GM18867 (cell line): Measurements from ENCODE around the gene ZNF385A.
A peak's percentile ranks its signal among the peaks of the same experiment; 100 is the strongest.

ENCODE experiments used
- ATAC-seq: cut with Tn5 transposase; IDR thresholded peaks from one replicate; pipeline ENCODE4 v1.9.1; 2021; ENCODE audit warnings: mild to moderate bottlenecking, moderate library complexity; ENCODE audit not compliant: unreplicated experiment

ZNF385A gene

DNA sequence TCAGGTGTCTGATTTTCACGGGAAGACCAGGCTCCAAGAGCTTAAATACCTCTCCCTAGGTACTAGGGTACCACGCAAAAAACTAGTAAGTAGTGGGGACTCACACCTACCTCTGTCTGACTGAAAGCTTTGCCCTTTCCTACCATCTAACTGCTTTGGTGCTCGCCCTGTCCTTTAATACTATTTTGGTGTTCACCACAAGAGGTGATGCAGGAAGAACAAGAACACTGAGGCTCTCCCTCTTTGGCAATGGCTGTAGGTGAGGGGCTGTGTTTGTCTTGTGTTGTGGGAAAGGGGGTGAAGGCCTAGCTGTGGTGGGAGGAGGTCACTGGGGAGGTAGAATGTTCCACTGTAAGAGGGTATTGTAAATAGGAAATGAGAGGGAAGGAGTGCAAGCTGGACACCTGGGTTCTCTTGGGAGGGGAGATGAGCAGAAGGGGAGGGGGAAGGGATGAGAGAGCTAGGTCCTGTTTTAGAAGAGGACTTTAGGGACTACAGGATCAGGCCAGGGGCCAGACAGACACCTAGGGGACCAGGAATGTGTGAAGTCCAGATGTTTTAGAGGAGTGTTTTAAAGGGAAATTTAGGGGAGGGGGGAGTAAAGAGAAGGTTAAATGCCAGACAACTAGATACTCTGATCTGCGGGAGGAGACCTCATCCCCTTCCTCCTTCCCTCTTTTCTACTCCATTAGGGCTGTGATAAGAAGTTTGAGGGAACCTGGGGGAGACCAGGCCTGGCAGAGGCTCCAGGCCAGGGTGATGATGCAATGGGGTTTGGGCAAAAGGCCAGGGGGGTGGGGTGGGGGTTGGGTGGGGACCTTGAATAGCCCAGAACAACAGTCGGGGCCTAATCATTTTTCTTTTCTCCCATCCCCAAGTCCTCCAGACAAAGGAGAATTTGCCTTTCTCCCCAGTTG, 32.4 kb upstream of the ZNF385A start:
- ATAC-seq, result no peak

DNA sequence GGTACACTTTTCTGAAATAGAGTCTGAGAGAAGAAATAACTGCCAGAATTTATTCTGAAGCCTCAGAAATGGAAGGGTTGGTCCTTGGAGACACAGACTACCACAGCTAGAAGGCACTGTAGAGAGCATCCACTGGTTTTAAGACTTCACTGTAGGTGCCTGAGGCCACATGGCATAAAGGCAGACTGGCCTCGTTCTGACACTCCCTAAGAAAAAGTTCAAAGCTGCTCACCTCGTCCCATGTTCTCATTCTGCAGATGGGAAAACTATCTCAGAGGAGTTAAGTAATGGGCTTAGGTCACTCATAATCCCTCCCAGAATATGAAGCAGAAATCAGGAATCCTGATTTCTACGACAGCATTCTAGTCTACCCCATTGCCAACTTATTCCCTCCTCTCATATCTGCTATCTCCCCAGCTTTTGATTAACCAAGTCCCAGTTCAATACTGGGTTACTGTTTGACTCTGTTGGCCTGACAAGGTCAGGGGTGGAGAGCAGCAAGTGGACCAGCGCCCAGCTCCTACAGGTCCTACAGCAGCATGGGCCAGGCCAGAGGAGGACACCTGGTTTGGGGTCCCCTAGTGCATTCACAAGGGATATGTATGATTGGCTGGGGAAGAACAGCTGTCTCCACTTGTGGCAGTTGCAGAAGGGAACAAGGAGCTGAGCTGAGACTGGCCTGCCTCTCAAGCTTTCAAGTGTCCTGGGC, 30.8 kb upstream of the ZNF385A start:
- no peak for ATAC-seq

DNA sequence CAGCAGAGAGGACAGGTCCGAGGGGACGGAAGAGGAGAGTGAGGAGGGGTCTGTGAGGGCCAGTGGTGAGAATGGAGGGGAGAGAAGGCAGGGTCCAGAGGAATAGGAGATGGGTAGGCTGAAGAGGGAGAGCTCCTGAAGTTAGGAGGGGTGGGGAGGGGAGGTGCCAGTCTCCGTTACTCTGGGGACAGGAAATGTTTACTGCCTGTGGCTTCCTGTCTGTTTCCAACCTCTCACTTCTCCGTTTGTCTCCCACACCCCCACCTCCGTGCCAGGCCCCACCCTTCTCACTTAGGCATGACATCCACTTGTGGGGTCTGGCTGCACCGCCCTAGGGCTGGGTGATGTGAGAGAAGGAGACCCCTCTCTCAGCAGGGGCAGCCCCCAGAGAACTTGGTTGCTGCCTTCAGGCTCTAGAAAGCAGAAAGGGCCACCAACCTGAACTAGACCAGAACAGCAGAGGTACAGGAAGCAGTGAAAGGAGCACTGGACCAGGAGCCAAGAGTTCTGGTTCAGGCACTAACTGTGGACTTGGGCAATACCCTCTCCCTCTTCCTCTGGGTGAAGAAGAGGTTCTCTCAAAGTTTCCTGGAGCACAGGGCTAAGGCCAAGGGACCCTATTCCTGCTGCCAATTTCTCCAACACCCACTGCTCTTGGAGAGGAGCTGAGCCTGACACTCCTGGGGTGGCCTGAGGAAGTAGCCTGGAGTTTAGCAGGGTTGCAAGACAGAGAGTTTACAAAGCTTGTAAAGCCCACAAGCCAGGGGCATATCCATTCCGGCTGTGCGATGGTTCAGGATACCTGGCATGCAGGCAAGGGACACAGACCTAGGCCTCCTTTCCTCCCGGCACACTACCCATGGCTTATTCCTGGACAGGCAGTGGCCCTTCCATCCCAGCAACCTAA, 29.0 kb upstream of the ZNF385A start:
- peak; percentile 45 for ATAC-seq

DNA sequence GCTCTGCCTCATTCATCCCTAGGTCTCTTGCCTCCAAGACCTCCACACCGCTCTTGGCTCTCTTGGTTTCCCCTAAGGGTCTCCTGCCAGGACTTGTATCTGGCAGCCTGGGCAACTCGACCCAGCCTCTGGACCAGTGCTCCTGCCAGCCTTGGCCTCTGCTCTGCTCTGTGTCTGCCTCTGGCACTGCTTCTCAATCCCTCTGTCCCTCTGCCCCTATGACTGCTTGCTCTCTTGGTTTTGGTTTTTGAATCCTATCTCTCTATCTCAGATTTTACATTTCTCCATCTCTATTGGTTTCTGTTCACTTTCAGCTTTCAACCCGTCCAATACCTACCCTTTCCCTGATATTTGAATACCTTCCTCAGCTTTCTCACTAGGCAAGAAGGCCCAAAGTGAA, 28.3 kb upstream of the ZNF385A start:
- no peak for ATAC-seq

DNA sequence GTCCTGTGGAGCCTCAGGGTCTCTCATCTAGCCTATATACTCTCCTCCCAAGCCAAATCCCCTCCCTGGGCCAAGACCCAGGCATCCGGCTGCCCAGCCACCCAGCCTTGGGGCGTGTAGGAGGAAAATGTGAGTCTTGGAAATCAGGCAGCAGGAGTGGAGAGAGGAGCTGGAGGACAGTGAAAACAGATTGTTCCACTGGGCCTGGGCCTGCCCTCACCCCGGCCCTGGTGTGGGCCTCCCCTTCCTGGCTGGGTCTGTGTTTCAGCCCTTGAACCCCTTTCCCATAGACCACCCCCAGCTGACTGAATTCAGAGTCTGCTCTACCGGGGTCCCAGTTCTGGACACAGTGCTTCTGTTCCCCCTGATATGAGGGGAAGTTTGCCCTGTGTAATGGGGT, 27.8 kb upstream of the ZNF385A start:
- ATAC-seq, result no peak

DNA sequence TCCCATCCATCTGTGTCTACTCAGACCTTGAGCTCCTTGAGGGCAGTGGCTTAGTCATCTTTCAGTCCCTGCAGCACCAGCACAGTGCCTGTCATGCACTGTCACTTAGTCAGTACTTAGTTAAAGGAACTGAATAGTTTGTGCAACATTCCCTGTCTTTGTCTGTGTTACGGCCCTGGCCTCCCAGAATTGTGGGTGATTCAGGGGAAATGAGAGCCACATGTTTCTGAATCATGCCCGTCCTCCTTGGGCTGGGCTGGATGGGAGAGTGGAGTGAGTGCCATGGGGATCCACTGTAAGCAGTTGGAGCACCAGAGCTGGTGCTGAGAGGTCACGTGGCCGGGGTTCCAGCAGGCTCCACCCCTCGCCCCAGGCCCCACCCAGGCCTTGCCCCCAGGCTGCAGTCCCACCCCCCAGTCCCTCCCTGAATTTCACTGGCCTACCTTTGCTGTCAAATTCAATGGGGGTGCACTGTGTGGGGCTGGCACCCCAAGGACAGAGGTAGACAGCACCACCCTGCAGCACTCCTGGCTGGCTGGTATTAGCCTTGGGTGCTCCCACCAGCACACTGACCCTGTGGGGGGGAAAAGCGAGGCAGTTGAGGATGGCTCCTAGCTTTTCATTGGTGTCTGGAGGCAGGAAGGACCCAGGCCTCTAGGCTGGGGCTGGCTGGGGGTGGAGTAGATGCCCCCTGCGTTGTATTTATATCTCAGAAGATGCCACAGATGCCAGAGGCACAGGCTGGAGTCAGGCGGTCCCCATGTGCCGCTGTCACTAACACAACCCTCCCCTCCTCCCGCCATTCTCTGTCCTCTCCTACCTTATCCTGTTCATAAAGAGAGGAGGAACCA, 27.1 kb upstream of the ZNF385A start:
- no peak for ATAC-seq

DNA sequence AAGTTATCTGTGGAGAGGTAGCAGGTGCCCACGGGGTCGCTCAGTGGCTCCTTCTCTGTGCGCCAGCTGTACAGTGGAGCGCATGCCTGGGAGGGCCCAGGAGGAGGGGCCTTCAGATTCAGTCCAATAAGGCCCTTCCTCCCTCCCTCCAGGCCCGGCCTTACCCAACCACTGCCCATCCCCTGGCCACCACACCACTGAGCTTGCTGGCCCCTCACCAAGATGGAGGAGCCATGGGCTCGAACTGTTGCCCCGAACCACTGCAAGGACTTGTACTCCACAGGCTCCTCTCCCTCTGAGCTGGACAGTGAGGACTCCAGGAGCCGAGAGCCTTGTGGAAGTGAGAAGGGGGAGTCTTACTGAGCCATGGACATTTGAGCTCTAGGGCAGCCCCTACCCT, 24.7 kb upstream of the ZNF385A start:
- no peak for ATAC-seq

DNA sequence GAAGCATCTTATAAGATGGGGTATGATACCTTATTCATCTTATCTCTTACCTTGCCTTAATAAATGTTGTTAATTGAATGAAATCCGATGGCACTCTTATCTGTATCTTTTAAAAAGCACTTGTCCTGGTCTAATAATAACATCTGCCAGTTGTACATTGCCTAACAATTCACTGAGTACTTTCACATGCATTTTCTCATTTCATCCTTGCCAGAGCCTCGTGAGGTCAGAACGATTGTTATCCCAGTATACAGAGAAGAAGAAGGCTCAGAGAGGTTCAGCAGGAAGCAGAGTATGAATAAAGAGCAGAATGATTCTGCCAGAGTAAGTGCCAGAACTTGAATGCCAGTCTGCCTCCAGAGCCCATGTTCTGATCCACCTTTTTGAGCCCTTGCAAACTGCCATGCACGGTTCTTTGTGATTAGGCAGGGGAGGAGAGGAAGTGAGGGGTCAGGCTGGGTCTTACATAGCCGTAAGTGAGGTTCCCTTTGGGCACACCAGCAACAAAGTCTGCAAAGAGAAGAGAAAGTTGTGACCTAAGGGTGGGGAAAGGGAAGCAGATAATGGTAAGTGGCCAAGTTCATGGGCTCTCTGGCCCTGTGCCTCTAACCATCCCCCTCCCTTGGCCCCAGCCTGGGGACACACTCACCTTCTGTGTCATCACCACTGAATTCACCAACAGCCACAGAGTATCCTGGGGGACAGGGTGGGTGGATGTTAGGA, 22.8 kb upstream of the ZNF385A start:
- no peak for ATAC-seq

DNA sequence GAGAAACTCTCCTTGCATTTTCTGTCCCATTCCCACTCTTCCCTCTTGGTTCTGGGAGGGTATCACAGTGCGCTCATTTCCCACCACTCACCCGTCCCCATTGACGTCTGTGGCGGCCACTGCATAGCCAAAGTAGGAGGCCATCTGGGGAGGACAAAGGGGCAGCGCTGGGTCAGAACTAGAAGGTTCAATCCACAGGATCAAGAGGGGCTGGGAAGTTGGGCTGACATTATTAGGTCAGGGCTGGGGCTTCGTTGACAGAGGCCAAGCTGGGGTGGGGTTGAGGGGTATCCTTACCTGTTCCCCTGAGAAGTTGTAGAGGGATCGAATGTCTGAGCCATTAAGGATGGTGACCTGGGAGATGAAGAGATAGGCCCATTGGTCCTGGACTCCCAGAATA, 21.0 kb upstream of the ZNF385A start:
- no peak for ATAC-seq

DNA sequence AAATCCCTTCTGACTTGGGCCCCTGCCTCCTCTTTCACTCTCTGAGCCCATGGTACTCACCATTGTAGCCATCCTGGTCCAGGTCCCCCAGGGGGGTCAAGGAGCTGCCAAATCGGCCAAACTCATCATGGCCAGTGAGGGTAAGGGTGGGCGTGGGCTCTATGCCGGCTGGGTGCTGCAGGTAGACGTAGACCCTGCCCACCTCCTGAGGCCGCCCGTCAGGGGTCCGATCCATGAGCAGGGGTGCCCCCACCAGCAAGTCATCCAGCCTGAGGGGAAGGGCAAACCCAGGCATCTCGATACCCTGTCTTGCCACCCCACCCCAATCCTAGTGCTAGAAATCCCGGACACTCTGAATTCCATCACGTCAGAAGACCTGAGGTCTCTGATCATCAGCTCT, 20.6 kb upstream of the ZNF385A start:
- ATAC-seq, result no peak

DNA sequence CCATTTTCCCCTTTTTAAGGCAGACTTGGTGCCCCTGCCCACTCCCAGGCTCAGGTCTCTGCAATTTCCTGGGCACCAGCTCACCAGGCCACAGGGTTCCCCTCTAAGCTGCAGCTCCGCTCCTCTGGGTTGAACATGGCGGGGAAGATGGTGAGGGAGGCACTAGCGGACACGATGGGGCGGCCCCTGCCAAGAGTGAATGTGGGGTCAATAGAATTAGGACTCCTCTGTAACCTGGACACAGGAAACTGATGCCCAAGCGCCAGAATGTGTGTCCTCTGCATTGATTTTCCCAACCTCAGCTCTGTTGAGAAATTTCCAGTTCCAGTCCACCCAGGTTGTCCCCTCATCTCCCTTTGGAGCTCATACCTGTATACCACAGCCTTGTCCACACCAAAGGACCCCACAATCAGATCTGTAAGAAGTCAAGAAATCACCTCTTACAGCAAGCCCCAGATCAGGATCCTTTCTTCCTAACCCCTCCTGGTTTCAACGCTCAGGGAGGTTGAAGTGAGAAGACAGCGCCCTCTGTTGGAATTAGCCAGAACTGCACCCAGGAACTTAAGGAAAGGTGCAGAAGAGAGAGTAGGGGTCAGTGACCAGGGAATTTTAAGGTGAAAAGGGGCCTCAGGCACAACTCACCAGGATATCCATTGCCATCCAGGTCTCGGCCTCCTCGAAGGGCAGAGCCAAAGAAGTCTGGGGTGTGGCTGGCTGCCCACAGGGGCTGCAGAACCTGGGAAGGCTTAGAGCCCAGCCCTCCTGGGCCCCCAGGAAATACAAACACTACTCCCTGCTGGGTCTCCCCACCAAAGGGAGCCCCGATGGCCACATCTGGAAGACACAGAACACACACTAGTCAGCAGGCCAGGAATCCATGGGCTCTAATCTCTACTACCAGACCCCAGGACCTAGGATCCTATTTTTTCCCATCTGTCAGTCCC, 19.8 kb upstream of the ZNF385A start:
- no peak for ATAC-seq

DNA sequence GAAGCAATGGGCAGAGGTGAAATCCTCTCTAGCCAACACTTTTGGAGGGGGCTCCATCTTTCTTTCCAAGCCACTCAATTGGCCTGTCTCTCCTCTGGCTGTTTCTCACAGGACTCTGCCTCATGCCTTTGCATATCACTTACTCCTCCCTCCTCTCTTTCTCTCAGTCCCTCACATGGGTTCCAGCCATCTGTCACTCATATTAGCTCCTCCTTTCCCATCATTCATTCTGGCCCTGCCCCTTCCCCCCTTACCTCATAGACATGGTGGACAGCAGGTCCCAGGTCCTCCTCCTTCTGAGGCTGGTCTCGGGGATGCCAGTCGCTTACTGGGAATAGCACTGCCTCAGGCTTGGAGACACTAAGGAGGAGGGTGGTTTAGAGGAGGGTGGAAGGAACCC, 16.6 kb upstream of the ZNF385A start:
- ATAC-seq, result no peak

DNA sequence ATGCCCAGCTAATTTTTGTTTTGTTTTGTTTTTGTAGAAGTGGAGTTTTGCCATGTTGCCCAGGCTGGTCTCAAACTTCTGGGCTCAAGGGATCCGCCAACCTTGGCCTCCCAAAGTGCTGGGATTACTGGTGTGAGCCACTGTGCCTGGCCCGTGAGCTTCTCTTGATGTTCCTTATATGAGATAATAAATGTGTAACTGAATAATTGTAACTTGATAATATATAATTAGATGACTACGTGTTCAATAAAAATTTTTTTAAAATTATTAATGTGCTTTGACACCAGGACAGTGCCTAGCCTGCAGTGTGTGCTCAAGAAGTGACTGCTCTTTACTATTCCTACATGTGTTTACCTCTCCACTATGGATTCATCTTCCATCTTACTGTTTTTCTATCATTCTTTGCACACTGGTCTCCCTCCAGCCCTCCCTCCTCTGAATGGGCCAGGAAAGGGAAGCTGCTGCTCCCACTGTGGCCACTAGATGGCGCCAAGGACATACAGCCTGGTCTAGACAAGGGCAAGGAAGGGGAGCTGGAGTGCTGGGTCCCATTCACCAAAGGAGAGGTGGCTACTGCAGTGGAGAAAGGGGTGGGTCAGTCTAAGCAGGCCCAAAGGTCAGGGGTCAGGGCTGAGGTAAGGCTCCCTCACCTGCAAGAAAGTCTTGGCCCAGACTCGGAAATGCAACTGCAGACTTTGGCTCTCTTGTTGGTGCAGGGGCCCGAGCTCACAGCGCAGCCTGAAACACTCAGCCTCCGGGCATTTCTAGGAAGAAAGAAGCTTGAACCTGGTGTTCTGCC, 14.7 kb upstream of the ZNF385A start:
- peak; percentile 82 for ATAC-seq

DNA sequence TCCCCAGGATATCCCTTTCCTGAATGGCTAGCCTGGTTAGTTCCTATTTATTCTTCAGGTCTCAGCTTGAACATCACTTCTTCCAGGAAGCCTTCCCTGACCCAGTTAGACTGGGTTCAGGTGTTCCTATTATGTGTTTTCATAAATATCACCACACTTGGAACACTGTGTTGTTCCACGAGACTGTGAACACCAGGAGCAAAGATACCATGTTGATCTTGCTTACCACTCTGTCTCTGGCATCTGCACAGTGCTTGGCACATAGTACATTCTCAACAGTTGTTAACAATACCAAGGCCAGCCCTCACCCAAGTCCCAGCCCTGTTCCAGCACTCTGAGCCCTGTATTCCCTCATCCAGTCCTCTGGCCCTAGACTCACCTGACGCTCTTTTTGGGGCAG, 13.7 kb upstream of the ZNF385A start:
- ATAC-seq, result no peak

DNA sequence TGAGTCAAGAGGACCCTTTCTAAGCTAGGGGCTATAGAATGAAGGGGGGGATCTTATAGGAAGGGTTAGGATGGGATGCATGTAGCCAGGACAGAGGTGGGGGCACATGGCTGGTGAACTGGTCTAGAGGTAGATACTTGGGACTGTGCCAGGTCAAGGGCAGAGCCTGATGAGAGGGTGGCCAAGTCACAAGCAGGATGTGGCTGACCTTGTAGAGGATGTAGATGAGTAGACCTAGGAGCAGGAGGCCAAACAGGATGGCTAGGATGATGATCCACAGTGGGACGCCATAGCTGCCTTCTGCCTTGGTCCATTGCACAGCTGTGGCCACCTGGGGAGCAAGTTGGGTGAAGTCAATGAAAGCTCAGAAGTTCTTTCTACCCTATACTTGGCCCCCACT, 12.6 kb upstream of the ZNF385A start:
- no peak for ATAC-seq

DNA sequence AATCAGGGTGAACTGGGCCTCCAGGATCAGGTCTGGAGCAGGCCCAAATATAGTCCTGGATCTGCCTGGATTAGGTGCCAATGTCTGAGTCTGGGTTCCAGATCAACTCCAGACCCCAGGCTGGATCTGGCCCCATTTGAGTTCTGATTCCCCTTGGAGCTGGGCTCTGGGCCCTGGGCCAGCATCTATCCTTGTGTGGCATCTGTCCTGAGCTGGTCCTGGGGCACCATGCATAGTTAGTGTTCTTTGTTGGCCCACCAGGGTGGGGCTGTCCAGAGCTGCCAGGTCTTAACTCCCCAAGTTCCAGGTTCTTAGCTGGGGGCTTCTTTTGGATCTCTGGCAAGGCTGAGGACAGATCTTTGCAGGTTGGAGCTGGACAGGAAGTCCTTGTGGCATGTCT, 11.0 kb upstream of the ZNF385A start:
- ATAC-seq, result no peak

DNA sequence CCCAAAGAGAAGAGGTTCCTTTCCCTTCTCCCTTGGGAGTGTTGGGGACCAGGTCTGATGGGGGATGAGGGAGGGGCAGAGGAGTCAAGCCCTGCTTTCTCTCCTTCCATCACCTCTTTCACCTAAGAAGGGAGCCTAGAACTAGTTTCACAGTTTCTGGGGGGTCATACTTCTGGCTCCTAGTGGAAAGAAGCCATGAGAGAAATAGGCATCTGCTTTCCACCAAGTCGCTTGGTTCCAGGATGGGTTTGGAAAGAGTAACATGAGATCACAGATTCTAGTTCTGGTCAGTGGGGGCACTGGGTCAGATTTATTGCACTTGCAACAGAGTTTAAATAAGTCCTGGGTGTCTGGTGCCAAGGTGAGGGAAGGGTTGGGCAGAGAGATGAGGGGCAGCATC, 10.5 kb upstream of the ZNF385A start:
- no peak for ATAC-seq

DNA sequence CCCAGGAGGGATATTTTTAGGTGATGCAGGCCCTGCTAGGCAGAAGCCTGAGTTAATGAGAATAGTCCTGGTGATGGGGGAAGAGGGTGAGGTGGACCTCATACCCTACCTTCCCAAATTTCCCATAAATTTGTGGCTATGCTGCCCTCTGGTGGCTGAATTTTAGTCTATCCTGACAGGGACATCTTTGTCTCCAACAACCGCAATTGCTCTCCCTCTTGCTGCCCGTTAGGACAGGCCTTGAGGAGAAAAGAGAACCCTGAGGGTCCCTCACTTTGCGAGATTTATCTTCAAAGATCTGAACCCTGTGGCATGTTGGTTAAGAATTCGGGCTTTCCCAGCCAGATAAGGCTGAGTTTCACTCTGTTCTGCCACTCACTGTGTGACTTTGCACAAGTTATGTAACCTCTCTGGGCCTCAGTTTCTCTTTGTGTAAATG, 9.8 kb upstream of the ZNF385A start:
- ATAC-seq, result no peak
